NCI-H446 treated with DMSO at 0.1 percent for 48 hours (cell line): ENCODE data around the gene EYA4.
"Not testable (repeated sequence)": the region's sequence is repeated elsewhere in the genome, so short reads cannot be mapped to it uniquely, and the experiment has no call there.

ENCODE experiments used
- DNase-seq: peaks from one replicate; lab custom pipeline; 2025; lab: John Stamatoyannopoulos, UW

EYA4 gene

GRCh38 chr6:133532908-133533307, 291.8 kb downstream of the EYA4 start:
- DNase-seq = no peak

GRCh38 chr6:133539502-133540259, 298.5 kb downstream of the EYA4 start:
- no peak for DNase-seq

GRCh38 chr6:133540361-133540760, 299.2 kb downstream of the EYA4 start:
- DNase-seq = no peak

DNA sequence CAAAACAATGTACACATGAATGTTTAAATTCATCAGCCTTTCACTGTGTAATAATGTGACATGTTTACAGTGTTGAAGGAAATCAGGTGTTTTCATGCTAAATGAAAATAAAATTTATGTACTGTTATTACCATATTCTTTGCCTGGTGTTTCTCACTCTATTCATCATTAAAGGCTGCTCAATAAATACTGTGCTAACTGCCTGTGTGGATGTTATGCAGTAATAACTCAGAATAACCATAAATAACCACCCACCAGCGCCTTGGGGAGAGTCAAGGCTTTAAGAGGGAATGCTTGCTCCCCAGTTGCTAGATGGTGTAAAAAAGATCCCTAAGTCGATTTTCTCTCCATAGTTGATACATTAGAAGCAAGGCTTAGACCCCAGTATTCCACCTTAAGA, 299.9 kb downstream of the EYA4 start:
- no peak for DNase-seq

- DNase-seq = no peak
Observed at GRCh38 chr6:133542056-133542821, 301.1 kb downstream of the EYA4 start.

GRCh38 chr6:133544419-133544818, 303.3 kb downstream of the EYA4 start:
- no peak for DNase-seq

- DNase-seq = no peak
Observed at GRCh38 chr6:133546098-133546497, 304.9 kb downstream of the EYA4 start.

DNA sequence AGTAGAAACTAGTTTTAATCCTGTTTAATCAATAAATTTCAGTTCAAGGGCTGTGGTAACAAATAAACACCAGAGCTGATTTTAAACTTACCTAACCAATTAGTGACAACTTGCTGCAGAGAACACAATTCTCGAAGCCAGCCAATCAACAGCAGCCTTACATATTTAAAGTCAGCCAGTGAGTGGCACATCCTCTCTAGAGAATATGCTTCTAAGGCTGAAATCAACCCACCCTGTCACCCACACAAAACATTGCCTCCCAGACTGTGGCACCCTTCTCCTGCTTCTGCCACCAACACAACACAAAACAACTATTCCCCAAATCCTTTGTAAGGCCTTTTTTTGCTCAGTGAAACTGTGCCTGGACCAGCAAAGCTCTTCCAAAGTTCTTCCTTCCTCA, 306.0 kb downstream of the EYA4 start:
- DNase-seq = no peak

DNA sequence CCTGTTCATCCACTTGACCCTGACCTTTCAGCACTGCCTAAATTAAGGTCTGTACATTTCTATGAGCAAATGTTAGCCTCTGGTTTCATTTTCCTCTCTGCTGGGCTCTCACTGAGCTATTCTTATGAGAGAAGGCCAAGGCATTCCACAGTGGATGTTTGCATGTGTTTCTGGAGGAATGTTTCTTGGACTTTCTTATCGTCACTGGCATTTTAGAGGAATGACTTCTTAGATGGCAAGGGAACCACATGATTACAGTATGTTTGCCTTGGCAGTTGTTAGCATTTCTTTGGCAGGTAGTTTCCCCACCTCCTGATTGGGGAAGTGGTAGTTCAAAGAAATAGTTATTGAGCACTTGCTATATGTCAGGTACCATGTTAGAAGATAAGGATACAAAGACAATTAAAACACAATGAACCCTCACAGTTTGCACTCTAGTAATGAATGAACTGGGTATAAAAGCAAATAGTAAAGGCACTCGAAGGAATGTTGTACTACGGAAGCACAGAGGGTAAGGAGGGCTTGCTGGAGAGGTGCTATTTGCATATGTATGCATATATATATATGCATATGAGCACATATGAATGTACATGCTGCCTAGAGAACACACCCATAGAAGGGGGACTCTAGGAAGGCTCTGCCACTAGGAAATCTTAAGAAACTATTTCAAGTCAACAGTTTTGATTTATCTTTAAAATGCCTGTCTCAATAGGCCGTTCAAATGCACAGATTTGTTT, 307.4 kb downstream of the EYA4 start:
- no peak for DNase-seq

DNA sequence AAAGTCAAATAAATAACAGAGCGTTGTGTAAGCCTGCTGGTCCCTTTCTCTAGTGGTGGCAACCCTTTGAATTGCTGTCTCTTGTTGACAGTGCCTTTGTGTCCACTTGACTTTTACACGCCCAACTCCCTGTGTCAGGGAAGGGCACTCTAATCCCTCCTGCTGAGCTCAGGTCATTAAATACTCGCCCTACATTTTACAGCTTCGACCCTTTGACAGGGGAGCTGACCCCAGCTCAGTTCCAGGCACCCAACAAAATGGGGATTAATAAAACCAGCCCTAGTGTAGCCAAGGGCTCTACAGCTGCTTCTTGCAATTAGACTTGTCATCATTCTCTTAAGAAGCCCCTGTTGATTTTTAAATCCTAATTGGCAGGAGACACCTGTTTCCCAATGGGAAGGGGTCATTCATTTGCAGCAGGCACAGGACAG, 308.2 kb downstream of the EYA4 start:
- no peak for DNase-seq

GRCh38 chr6:133550026-133550425, 308.9 kb downstream of the EYA4 start:
- no peak for DNase-seq

DNA sequence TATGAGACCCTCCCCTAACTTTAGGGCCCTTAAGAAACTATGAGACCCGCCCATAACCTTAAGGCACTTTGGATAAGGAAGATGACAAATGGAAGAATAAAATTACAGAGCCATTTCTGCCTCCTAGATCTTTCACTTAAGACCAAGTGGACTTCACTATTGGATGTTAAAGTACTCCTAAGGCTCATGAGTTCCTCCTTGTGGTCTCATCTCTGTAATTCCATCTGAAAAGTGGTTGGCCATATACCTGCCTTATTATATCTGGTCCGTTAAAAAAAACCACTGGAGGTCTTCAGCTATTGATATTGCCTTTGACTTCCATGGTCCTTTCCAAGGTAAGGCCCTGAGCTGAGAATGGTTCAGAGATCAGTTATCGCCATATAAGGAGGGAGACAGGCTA, 310.3 kb downstream of the EYA4 start:
- no peak for DNase-seq

DNA sequence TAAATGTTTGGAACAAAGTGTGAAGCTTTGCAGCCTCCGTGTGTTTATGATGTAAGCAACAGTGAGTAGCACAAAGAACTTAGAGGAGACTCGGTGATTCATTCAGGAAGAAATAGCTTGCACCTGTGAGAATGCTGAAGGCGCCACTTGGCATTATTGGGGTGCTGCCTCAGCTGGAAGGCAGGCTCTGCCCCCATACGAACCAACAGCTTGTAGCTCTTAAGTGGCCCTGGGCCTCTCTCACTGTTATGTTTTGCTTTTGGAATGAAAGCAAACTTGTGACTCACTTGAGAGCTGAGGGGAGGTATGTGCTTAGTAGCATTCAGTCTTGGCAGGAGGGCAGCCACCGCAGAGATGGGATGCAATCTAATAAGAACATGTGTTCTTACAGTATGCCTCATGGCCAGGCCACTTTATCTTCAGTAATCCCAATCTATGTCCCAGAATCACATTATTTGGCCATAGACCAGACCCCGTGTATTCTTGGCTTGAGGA, 310.7 kb downstream of the EYA4 start:
- DNase-seq = peak; percentile 80

GRCh38 chr6:133553652-133554051, 312.5 kb downstream of the EYA4 start:
- DNase-seq = peak; percentile 18

- DNase-seq = not testable (repeated sequence)
Observed at GRCh38 chr6:133554121-133554520, 313.0 kb downstream of the EYA4 start.

GRCh38 chr6:133555685-133556084, 314.5 kb downstream of the EYA4 start:
- peak; percentile 63 for DNase-seq

DNA sequence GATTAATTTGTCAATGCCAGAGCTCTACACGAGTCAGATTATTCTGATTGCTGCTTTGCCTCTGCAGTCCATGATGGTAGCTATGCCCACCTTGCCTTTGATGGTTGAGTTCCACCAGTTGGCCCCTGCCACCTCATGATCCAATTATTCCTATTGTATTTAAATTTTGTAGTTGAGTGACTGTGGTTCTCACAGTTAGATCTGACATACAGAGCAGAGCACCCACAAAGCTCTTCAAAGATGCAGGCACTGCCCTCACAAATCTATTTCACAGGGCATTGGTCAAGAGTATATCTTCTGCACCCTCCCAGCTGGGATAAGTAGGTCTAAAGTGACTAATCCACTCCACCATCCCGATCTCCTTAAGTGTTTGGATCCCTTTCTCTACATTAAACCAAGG, 318.8 kb downstream of the EYA4 start:
- DNase-seq = no peak

DNA sequence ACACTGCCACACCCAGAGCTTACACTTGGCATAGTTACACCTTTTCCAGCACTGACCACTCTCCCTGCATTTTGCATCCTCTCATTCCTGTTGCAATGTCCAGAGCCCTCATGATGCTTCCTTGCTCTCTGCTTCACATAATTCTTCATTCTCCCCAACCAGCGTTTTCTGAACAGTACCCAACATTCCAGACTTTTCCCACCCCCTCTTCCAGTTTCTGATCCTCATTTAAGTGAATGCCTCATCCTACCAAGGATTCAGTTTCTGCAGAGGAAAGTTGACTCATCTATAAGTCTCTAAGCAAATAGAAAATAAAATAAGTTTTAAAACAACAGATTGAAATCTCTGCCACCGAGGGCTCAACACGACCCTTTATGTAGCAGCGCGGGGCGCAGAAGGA, 326.5 kb downstream of the EYA4 start:
- no peak for DNase-seq

DNA sequence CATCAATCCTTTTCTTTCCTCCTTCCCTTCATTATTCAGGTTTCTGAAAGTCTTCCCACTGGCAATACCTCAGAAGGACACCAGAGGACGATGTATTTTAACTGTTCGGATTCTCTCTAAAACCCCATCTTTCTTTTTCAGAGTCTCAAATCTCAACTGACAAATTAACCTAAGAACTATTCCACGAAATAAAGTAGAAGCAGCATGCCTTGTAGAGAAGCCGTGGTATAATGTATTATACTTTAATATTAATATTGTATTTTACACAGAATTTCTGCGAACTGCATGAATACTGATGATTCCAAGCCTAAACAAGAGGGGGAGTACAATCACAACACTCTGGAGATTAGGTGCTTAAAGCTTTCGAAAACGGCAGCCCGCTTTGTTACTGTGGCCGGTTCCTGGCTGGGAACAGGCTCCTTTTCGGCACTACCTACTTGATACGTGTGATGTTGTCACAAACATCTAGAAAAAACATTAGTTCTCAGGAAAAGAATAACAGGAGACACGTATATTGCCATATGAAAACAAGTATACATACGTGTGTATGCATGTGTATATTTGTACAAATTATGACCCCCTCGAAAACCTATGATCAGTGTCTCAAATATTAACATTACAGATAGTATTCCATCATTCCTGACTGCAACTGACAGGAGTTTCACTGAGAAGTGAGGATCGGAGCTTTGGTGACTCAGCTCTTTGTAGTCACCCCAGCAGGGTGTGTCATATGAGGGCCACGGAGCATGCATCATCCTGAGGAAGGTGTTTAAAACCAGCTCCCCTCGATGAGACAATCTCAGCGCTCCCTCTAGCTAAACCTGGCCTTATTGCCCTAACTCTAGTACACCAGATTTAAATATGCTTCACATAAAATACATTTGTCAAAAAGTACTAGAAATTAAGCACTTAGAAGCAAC, 328.1 kb downstream of the EYA4 start:
- peak; percentile 49 for DNase-seq

GRCh38 chr6:133571681-133572080, 330.5 kb downstream of the EYA4 start:
- DNase-seq = no peak

DNA sequence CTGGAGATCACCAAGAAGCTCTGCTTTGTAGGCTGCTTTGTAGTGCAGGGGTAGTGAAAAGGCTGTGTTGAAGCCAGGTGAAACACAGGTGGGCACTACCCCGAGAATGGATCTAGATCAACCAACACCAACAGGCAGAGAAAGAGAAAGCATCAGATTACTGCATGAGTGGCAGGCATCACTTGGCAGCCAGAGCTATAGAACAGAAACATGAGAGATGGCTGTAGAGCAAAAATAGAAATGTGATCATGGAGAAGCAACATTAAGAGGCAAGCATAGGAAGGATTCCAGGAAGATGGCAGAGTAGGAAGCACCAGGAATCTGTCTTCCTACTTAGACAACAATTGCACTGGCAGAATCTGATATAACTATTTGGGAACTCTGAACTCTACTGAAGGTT, 336.7 kb downstream of the EYA4 start:
- no peak for DNase-seq
